Osteocyte (in vitro differentiated cells): ENCODE results near the gene DNAJC7. TPM values are rescaled to one million over a fixed set of nuclear protein-coding genes. Genes with fewer than 3 reads are reported as not detected.

Source experiments
- DNase-seq: peaks from one replicate; pipeline ENCODE4 v3.0.0; 2021; ENCODE audit warnings: mixed read lengths; ENCODE audit not compliant: unreplicated experiment; ENCODE audit errors: extremely low spot score
- H3K27ac Mint-ChIP-seq: one replicate; pipeline ENCODE4 v1.8.0; 2021; ENCODE audit warnings: mild to moderate bottlenecking, mixed read lengths; ENCODE audit not compliant: unreplicated experiment
- H3K27me3 Mint-ChIP-seq: one replicate; pipeline ENCODE4 v1.8.0; 2021; ENCODE audit warnings: mixed read lengths; ENCODE audit not compliant: unreplicated experiment
- H3K36me3 Mint-ChIP-seq: one replicate; pipeline ENCODE4 v1.8.0; 2021; ENCODE audit warnings: mixed read lengths; ENCODE audit not compliant: unreplicated experiment
- H3K4me1 Mint-ChIP-seq: one replicate; pipeline ENCODE4 v1.8.0; 2021; ENCODE audit warnings: mixed read lengths; ENCODE audit not compliant: unreplicated experiment
- H3K4me3 Mint-ChIP-seq: one replicate; pipeline ENCODE4 v1.8.0; 2021; ENCODE audit warnings: mild to moderate bottlenecking, moderate library complexity, mixed read lengths; ENCODE audit not compliant: unreplicated experiment
- H3K9me3 Mint-ChIP-seq: one replicate; pipeline ENCODE4 v1.8.0; 2021; ENCODE audit warnings: mixed read lengths; ENCODE audit not compliant: unreplicated experiment
- total RNA-seq: library from RNA; stranded (reverse); gene quantifications from 2 replicates; pipeline ENCODE4 v1.2.1, GENCODE V29; 2021
- TF ChIP-seq, protein P1 (sequence below): fragments of 200-600 bp; sonication (generic); IDR thresholded peaks from 2 replicates; pipeline ENCODE4 v1.5.0; 2021; ENCODE audit warnings: antibody characterized with exemption, mild to moderate bottlenecking, moderate library complexity

The DNAJC7 gene
- total RNA-seq, 1 donor from 2014 or later = 73.9 TPM

DNA sequence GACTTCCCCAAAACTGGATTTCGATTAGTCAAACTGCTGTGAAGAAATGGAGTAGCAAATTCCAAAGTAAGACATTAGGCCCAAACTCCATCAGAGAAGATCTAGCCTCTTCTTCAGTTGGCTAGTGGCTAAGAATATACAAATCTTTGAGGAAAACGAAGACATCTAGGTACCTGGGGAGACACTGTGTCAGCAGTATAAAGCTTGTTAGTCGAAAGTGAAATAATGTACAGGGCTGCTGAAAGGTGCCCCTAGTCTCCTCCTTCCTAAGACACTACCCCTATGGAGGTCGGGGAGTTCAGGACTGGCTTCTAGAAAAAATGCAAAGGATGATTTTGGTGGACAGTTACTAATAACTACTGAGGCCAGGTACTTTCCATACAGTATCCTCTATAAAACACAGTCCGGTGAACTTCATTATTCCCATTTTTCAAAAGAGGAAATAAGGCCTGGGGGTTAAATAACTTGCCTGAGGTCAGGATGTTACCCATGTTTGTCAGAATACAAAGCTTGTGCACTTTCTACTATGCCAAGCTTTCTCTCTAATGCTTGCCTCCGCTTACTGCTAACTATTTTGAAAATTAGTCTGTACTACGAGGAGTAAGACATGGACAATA is 15.0 kb downstream of the DNAJC7 start:
- H3K27me3 Mint-ChIP-seq = no peaks in the 10 kb centered on the region
- H3K4me3 Mint-ChIP-seq = no peak overlapping the region
- no peak overlapping the region for H3K27ac Mint-ChIP-seq
- peaks cover 19% of the 10 kb centered on the region for H3K4me1 Mint-ChIP-seq
- DNase-seq = no peak
- H3K9me3 Mint-ChIP-seq = no peaks in the 10 kb centered on the region
- TF ChIP-seq, protein P1, sequence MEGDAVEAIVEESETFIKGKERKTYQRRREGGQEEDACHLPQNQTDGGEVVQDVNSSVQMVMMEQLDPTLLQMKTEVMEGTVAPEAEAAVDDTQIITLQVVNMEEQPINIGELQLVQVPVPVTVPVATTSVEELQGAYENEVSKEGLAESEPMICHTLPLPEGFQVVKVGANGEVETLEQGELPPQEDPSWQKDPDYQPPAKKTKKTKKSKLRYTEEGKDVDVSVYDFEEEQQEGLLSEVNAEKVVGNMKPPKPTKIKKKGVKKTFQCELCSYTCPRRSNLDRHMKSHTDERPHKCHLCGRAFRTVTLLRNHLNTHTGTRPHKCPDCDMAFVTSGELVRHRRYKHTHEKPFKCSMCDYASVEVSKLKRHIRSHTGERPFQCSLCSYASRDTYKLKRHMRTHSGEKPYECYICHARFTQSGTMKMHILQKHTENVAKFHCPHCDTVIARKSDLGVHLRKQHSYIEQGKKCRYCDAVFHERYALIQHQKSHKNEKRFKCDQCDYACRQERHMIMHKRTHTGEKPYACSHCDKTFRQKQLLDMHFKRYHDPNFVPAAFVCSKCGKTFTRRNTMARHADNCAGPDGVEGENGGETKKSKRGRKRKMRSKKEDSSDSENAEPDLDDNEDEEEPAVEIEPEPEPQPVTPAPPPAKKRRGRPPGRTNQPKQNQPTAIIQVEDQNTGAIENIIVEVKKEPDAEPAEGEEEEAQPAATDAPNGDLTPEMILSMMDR = no peak
- H3K36me3 Mint-ChIP-seq = peaks cover 9% of the 10 kb centered on the region

- Mint-ChIP-seq H3K27ac (no peak overlapping the region), H3K36me3 (peaks cover 10% of the 10 kb centered on the region), H3K4me1 (peaks cover 16% of the 10 kb centered on the region), H3K9me3 (no peaks in the 10 kb centered on the region), H3K27me3 (no peaks in the 10 kb centered on the region), H3K4me3 (no peak overlapping the region)
- TF ChIP-seq, protein P1 = no peak
- no peak for DNase-seq
Measured at GRCh38 chr17:42001729-42002128, 15.5 kb downstream of the DNAJC7 start.

- Mint-ChIP-seq H3K36me3 (peaks cover 19% of the 10 kb centered on the region), H3K4me3 (no peak overlapping the region)
Measured at GRCh38 chr17:42000413-42001133, 16.7 kb downstream of the DNAJC7 start.

DNA sequence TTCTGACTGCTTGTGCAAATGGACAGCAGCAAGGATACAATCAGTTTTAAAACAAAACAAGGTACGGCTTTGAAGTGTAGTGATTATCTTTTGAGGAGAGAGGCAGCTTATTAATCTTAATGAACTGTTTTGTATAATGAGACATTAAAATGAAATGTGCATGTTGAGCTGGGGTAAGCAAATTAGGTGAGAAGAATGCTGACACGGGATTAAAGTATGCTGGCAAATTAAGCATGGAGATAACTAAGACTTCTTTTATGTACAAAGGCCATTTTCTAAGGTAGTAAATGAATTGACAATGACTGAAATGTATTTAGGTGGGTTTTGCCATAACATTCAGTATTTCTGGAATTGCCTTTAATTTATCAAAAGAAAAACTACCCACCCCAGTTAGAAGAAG is 18.7 kb downstream of the DNAJC7 start:
- peaks cover 30% of the 10 kb centered on the region for H3K36me3 Mint-ChIP-seq
- H3K27ac Mint-ChIP-seq = no peak overlapping the region

More at GRCh38 chr17:42000413-42001133, 16.7 kb downstream of the DNAJC7 start:
- no peak for DNase-seq
- peaks cover 16% of the 10 kb centered on the region for H3K4me1 Mint-ChIP-seq
- H3K9me3 Mint-ChIP-seq = no peaks in the 10 kb centered on the region
- TF ChIP-seq, protein P1 = no peak
- H3K27ac Mint-ChIP-seq = peak overlapping the region; percentile 28
- H3K27me3 Mint-ChIP-seq = no peaks in the 10 kb centered on the region

DNA sequence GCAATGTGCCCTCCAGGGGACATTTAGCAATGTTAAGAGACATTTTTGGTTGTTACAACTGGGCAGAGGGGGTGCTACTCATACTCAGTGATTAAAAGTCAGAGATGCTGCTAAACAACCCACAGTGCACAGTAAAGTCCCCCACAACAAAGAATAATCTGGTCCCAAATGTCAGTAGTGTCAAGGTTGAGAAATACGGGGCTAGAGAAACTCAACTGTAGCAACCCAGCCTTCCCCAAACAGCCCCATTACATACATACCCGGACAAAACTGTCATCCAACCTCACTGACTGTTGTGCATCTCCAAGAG is 20.4 kb downstream of the DNAJC7 start:
- Mint-ChIP-seq H3K27ac (no peak overlapping the region), H3K27me3 (no peaks in the 10 kb centered on the region)

More for the DNA sequence above, 18.7 kb downstream of the DNAJC7 start:
- no peaks in the 10 kb centered on the region for H3K9me3 Mint-ChIP-seq
- no peaks in the 10 kb centered on the region for H3K27me3 Mint-ChIP-seq
- peaks cover 9% of the 10 kb centered on the region for H3K4me1 Mint-ChIP-seq
- TF ChIP-seq, protein P1 = no peak
- DNase-seq = no peak
- H3K4me3 Mint-ChIP-seq = no peak overlapping the region

More for the DNA sequence above, 20.4 kb downstream of the DNAJC7 start:
- TF ChIP-seq, protein P1 = no peak
- Mint-ChIP-seq H3K4me1 (no peaks in the 10 kb centered on the region), H3K4me3 (no peak overlapping the region), H3K9me3 (no peaks in the 10 kb centered on the region), H3K36me3 (peaks cover 40% of the 10 kb centered on the region)
- no peak for DNase-seq
